GM13976 (cell line): ENCODE results near the gene AMZ1.
"Not testable (repeated sequence)": the region's sequence is repeated elsewhere in the genome, so short reads cannot be mapped to it uniquely, and the experiment has no call there.

Source experiments
- DNase-seq: peaks from one replicate; pipeline ENCODE4 v3.0.0; 2012; ENCODE audit warnings: low spot score
- CTCF ChIP-seq: IDR thresholded peaks from 2 replicates; pipeline ENCODE4 v1.5.1; 2012; ENCODE audit warnings: borderline replicate concordance, mild to moderate bottlenecking; ENCODE audit not compliant: insufficient read depth; ENCODE audit errors: extremely low read depth, missing control alignments, control extremely low read depth
- in situ Hi-C: fragments of 300-500 bp; cut with MboI; formaldehyde crosslinking; loops from one replicate; pipeline ENCODE4 v1.12.0; 2022; ENCODE audit warnings: low sequenced_read_pairs, mixed read lengths, inconsistent platforms; ENCODE audit not compliant: unreplicated experiment

The AMZ1 gene

GRCh38 chr7:2736411-2736914 lies 48.5 kb downstream of the AMZ1 start:
- no peak for TF ChIP-seq CTCF
- in situ Hi-C loops = no loop called here
- no peak for DNase-seq

GRCh38 chr7:2737005-2737743 lies 49.2 kb downstream of the AMZ1 start:
- DNase-seq, in situ Hi-C loops: not testable (repeated sequence)

- DNase-seq = no peak
- TF ChIP-seq CTCF = no peak
- in situ Hi-C loops = no loop called here
These were observed 50.0 kb downstream of the AMZ1 start for GRCh38 chr7:2737771-2738540.

- in situ Hi-C loops = no loop called here
- no peak for DNase-seq
- TF ChIP-seq CTCF = no peak
These were observed 51.0 kb downstream of the AMZ1 start for GRCh38 chr7:2738766-2739549.

- DNase-seq, in situ Hi-C loops: not testable (repeated sequence)
These were observed 55.7 kb downstream of the AMZ1 start for GRCh38 chr7:2743523-2744185.

- DNase-seq, in situ Hi-C loops: not testable (repeated sequence)
These were observed 60.7 kb downstream of the AMZ1 start for GRCh38 chr7:2748684-2749083.

GRCh38 chr7:2750004-2750407 lies 62.0 kb downstream of the AMZ1 start:
- DNase-seq = no peak
- in situ Hi-C loops = no loop called here
- no peak for TF ChIP-seq CTCF
